IMR-90 (cell line): ENCODE data around the gene ZNF175. TPM values are rescaled to one million over a fixed set of nuclear protein-coding genes. Genes with fewer than 3 reads are reported as not detected.

Experiments used
- ATAC-seq: fragments of 200-7000 bp; cut with Tn5 transposase; 2 replicates; pipeline ENCODE4 v1.9.1; 2020; ENCODE audit warnings: low read depth, mild to moderate bottlenecking, moderate library complexity
- BruUV-seq: library from RNA; stranded (reverse); fragments of 400-500 nt; replicated peaks from 2 replicates; lab custom pipeline; 2021; lab: Mats Ljungman, UMichigan
- CTCF ChIA-PET: fragments of 300-600 bp; formaldehyde crosslinking; extraction: SDS; loops from one replicate; lab custom pipeline; 2021; ENCODE audit warnings: antibody characterized with exemption; lab: Yijun Ruan, JAX
- POLR2A ChIA-PET: fragments of 300-600 bp; sonication (Branson Sonifier 250); formaldehyde crosslinking; loops from one replicate; lab custom pipeline; 2022; ENCODE audit warnings: antibody characterized with exemption; ENCODE audit not compliant: unreplicated experiment; lab: Charles Lee
- DNase-seq: peaks from one replicate; pipeline ENCODE4 v3.0.0; 2013
- H2AFZ ChIP-seq: replicated peaks from 2 replicates; pipeline ENCODE3; 2013; ENCODE audit warnings: low read length, mild to moderate bottlenecking; ENCODE audit not compliant: poor library complexity
- H2AK5ac ChIP-seq: 2 replicates; pipeline ENCODE4 v1.6.1; 2013; ENCODE audit warnings: low read depth, low read length, inconsistent platforms
- H2AK9ac ChIP-seq: replicated peaks from 2 replicates; pipeline ENCODE3; 2013; ENCODE audit warnings: mild to moderate bottlenecking, low read depth, low read length, moderate library complexity; ENCODE audit not compliant: poor library complexity
- H2BK120ac ChIP-seq: 2 replicates; pipeline ENCODE4 v1.6.1; 2013; ENCODE audit warnings: low read depth, low read length, inconsistent platforms
- H2BK15ac ChIP-seq: 3 replicates; pipeline ENCODE4 v1.6.1; 2013; ENCODE audit warnings: low read depth, low read length, inconsistent platforms
- H2BK20ac ChIP-seq: 2 replicates; pipeline ENCODE4 v1.6.1; 2013; ENCODE audit warnings: low read depth, mild to moderate bottlenecking, inconsistent platforms, low read length, moderate library complexity
- H2BK5ac ChIP-seq: 2 replicates; pipeline ENCODE4 v1.6.1; 2013; ENCODE audit warnings: mild to moderate bottlenecking, low read depth, low read length, inconsistent platforms; ENCODE audit not compliant: poor library complexity, severe bottlenecking
- H3K14ac ChIP-seq: replicated peaks from 2 replicates; pipeline ENCODE4 v1.6.1; 2013; ENCODE audit warnings: low read depth, low read length, inconsistent platforms
- H3K18ac ChIP-seq: 2 replicates; pipeline ENCODE4 v1.6.1; 2013; ENCODE audit warnings: low read depth, low read length, control low read depth
- H3K23ac ChIP-seq: 2 replicates; pipeline ENCODE4 v1.6.1; 2013; ENCODE audit warnings: low read depth, low read length, inconsistent platforms
- H3K27ac ChIP-seq: 2 replicates; pipeline ENCODE4 v1.5.1; 2013; ENCODE audit warnings: mild to moderate bottlenecking, control low read depth, low read length; ENCODE audit not compliant: insufficient read depth
- H3K27me3 ChIP-seq: 2 replicates; pipeline ENCODE4 v1.6.1; 2013; ENCODE audit warnings: low read length; ENCODE audit not compliant: control insufficient read depth, insufficient read depth
- H3K36me3 ChIP-seq: 2 replicates; pipeline ENCODE4 v1.6.1; 2013; ENCODE audit warnings: low read length, mixed read lengths; ENCODE audit not compliant: control insufficient read depth, insufficient read depth
- H3K4ac ChIP-seq: 2 replicates; pipeline ENCODE4 v1.6.1; 2013; ENCODE audit warnings: low read depth, low read length, inconsistent platforms
- H3K4me1 ChIP-seq: 2 replicates; pipeline ENCODE4 v1.6.1; 2013; ENCODE audit warnings: low read length, mixed read lengths; ENCODE audit not compliant: control insufficient read depth, insufficient read depth
- H3K4me2 ChIP-seq: 2 replicates; pipeline ENCODE4 v1.6.1; 2013; ENCODE audit warnings: low read depth, mild to moderate bottlenecking, control low read depth, low read length, moderate library complexity
- H3K4me3 ChIP-seq: 2 replicates; pipeline ENCODE4 v1.5.1; 2013; ENCODE audit warnings: low read depth, mild to moderate bottlenecking, control low read depth, low read length, moderate library complexity; ENCODE audit not compliant: insufficient read depth
- H3K56ac ChIP-seq: 2 replicates; pipeline ENCODE4 v1.6.1; 2013; ENCODE audit warnings: low read length, inconsistent platforms; ENCODE audit not compliant: insufficient read depth; ENCODE audit errors: extremely low read depth
- H3K79me1 ChIP-seq, 2 experiments: 2 replicates each; pipeline ENCODE4 v1.6.1; 2013; ENCODE audit warnings: low read length in 2 of 2, inconsistent platforms in 1 of 2, low read depth in 1 of 2
- H3K9ac ChIP-seq: 2 replicates; pipeline ENCODE4 v1.6.1; 2013; ENCODE audit warnings: low read depth, low read length, control low read depth
- H3K9me1 ChIP-seq: 2 replicates; pipeline ENCODE4 v1.6.1; 2013; ENCODE audit warnings: low read length, inconsistent platforms; ENCODE audit not compliant: insufficient read depth
- H3K9me3 ChIP-seq: 2 replicates; pipeline ENCODE4 v1.6.1; 2013; ENCODE audit warnings: low read length; ENCODE audit not compliant: control insufficient read depth, insufficient read depth
- H4K20me1 ChIP-seq: 2 replicates; pipeline ENCODE4 v1.6.1; 2013; ENCODE audit warnings: low read length, inconsistent platforms; ENCODE audit not compliant: insufficient read depth
- H4K5ac ChIP-seq: 2 replicates; pipeline ENCODE4 v1.6.1; 2013; ENCODE audit warnings: mild to moderate bottlenecking, low read depth, low read length, control low read depth
- H4K8ac ChIP-seq, 2 experiments: 2 replicates each; pipeline ENCODE4 v1.6.1; 2013; ENCODE audit warnings: low read depth in 2 of 2, low read length in 2 of 2, control low read depth in 1 of 2, inconsistent platforms in 1 of 2
- H4K91ac ChIP-seq: 2 replicates; pipeline ENCODE4 v1.6.1; 2013; ENCODE audit warnings: low read depth, low read length, inconsistent platforms; ENCODE audit not compliant: insufficient read depth
- CEBPB ChIP-seq: IDR thresholded peaks from 2 replicates; pipeline ENCODE4 v1.6.1; 2012; ENCODE audit warnings: low read depth, low read length, improper control_type of control experiment
- CHD1 ChIP-seq: IDR thresholded peaks from 2 replicates; pipeline ENCODE4 v1.6.1; 2012; ENCODE audit warnings: low read depth, low read length, improper control_type of control experiment
- FOS ChIP-seq: fragments of 150-350 bp; IDR thresholded peaks from 2 replicates; pipeline ENCODE4 v1.6.1; 2016; ENCODE audit warnings: low read depth, low read length
- MAFK ChIP-seq: IDR thresholded peaks from 2 replicates; pipeline ENCODE4 v1.6.1; 2012; ENCODE audit warnings: low read depth, low read length, improper control_type of control experiment
- MAZ ChIP-seq: IDR thresholded peaks from 2 replicates; pipeline ENCODE4 v1.6.1; 2012; ENCODE audit warnings: low read depth, mild to moderate bottlenecking, low read length, improper control_type of control experiment, moderate library complexity, borderline replicate concordance
- NFE2L2 ChIP-seq: fragments of 150-350 bp; IDR thresholded peaks from 2 replicates; pipeline ENCODE4 v1.6.1; 2016; ENCODE audit warnings: low read depth, mild to moderate bottlenecking, low read length
- POLR2A ChIP-seq: IDR thresholded peaks from 2 replicates; pipeline ENCODE4 v1.6.1; 2012; ENCODE audit warnings: mild to moderate bottlenecking, low read depth, low read length
- RCOR1 ChIP-seq: IDR thresholded peaks from 2 replicates; pipeline ENCODE4 v1.6.1; 2012; ENCODE audit warnings: mild to moderate bottlenecking, low read length, improper control_type of control experiment; ENCODE audit not compliant: insufficient replicate concordance
- RFX5 ChIP-seq: IDR thresholded peaks from 2 replicates; pipeline ENCODE4 v1.8.0; 2012; ENCODE audit warnings: low read depth, mild to moderate bottlenecking, low read length, moderate library complexity
- SMC3 ChIP-seq: fragments of 150-350 bp; IDR thresholded peaks from 2 replicates; pipeline ENCODE4 v1.6.1; 2016; ENCODE audit warnings: low read depth, mild to moderate bottlenecking, antibody characterized with exemption, low read length, moderate library complexity
- WGBS, 2 experiments: methylation state at CpG; one replicate each; pipeline versions ENCODE4 v1.1.5 to v1.1.7; 2013; ENCODE audit warnings: missing lambda C conversion rate in 2 of 2; ENCODE audit not compliant: insufficient read length in 1 of 2; ENCODE audit errors: extremely low coverage in 2 of 2; 5-methylcytosine and 5-hydroxymethylcytosine counted together
- dilution Hi-C: fragments of 300-500 bp; cut with HindIII; formaldehyde crosslinking; loops from one replicate; pipeline ENCODE4 v1.14.3; 2018; ENCODE audit warnings: low sequenced_read_pairs; ENCODE audit not compliant: unreplicated experiment
- in situ Hi-C: fragments of 300-500 bp; cut with MboI; formaldehyde crosslinking; loops from 3 replicates; pipeline ENCODE4 v1.14.3; 2019; ENCODE audit warnings: low sequenced_read_pairs, inconsistent platforms, mixed read lengths
- intact Hi-C: fragments of 100-400 bp; cut with micrococcal nuclease; formaldehyde crosslinking; loops from 2 replicates; pipeline ENCODE4 v1.10.0; 2022
- polyA plus RNA-seq, 3 experiments: library from polyadenylated mRNA; depleted of rRNA; stranded (reverse); fragments of >200 nt; gene quantifications; 2 replicates each; pipeline ENCODE4 v1.2.3, GENCODE V29; 2012; ENCODE audit warnings: low replicate concordance in 1 of 3
- total RNA-seq: library from RNA; depleted of rRNA; stranded (reverse); fragments of >200 nt; gene quantifications from 2 replicates; pipeline ENCODE4 v1.2.3, GENCODE V29; 2012
- TF ChIP-seq, protein P1 (sequence below): fragments of 150-350 bp; IDR thresholded peaks from 2 replicates; pipeline ENCODE4 v1.6.1; 2017; ENCODE audit warnings: mild to moderate bottlenecking, antibody characterized with exemption, low read length, low read depth
- TF ChIP-seq, protein P2 (sequence below): fragments of 150-350 bp; IDR thresholded peaks from 2 replicates; pipeline ENCODE4 v1.6.1; 2016; ENCODE audit warnings: low read depth, mild to moderate bottlenecking, low read length, moderate library complexity, borderline replicate concordance

ZNF175 gene
- total and polyA plus RNA-seq, 2 of the 4 experiments (the other 2 are of a cell fraction): 3.6 to 8.4 TPM

- POLR2A ChIA-PET: no interaction called here
- Histone ChIP-seq H3K14ac (no peak overlapping the region), H2AFZ (no peak overlapping the region), H3K18ac (no peak overlapping the region), H2BK15ac (no peak overlapping the region), H3K9me3 (no peaks in the 10 kb centered on the region), H3K4me1 (no peaks in the 10 kb centered on the region), H3K4ac (no peak overlapping the region), H3K27me3 (no peaks in the 10 kb centered on the region), H2BK20ac (no peak overlapping the region), H3K9ac (no peak overlapping the region), H4K91ac (no peak overlapping the region), H4K8ac (no peak overlapping the region), H4K20me1 (no peaks in the 10 kb centered on the region), H3K4me2 (no peak overlapping the region), H3K79me1 (no peaks in the 10 kb centered on the region), H3K56ac (no peak overlapping the region), H3K9me1 (no peaks in the 10 kb centered on the region), H3K23ac (no peak overlapping the region), H2AK9ac (no peak overlapping the region), H3K27ac (no peak overlapping the region), H4K5ac (no peak overlapping the region), H3K36me3 (no peaks in the 10 kb centered on the region), H2AK5ac (no peak overlapping the region), H2BK120ac (no peak overlapping the region), H2BK5ac (no peak overlapping the region), H3K4me3 (no peak overlapping the region)
- BruUV-seq: no TSS peak
- intact Hi-C loops (no loop called here), in situ Hi-C loops (no loop called here), dilution Hi-C loops (no loop called here)
- TF ChIP-seq NFE2L2 (no peak), RCOR1 (no peak), POLR2A (no peak), MAZ (no peak), FOS (no peak), RFX5 (no peak), MAFK (no peak), SMC3 (no peak), CEBPB (no peak), CHD1 (no peak)
- TF ChIP-seq, protein P1, sequence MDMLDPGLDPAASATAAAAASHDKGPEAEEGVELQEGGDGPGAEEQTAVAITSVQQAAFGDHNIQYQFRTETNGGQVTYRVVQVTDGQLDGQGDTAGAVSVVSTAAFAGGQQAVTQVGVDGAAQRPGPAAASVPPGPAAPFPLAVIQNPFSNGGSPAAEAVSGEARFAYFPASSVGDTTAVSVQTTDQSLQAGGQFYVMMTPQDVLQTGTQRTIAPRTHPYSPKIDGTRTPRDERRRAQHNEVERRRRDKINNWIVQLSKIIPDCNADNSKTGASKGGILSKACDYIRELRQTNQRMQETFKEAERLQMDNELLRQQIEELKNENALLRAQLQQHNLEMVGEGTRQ: no peak
- TF ChIP-seq, protein P2, sequence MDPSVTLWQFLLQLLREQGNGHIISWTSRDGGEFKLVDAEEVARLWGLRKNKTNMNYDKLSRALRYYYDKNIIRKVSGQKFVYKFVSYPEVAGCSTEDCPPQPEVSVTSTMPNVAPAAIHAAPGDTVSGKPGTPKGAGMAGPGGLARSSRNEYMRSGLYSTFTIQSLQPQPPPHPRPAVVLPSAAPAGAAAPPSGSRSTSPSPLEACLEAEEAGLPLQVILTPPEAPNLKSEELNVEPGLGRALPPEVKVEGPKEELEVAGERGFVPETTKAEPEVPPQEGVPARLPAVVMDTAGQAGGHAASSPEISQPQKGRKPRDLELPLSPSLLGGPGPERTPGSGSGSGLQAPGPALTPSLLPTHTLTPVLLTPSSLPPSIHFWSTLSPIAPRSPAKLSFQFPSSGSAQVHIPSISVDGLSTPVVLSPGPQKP: no peak
- DNase-seq (no peak), ATAC-seq (no peak)
- WGBS, 2 experiments: no CpG with 5 or more reads among the region's 3 CpGs
- CTCF ChIA-PET: no interaction called here
Observed at GRCh38 chr19:51640386-51640785, 69.3 kb downstream of the ZNF175 start.
